Lung microvascular endothelial cell (primary cell): ENCODE results near the gene HP1BP3. TPM values are rescaled to one million over a fixed set of nuclear protein-coding genes. Genes with fewer than 3 reads are reported as not detected.
A peak's percentile ranks its signal among the peaks of the same experiment; 100 is the strongest.

ENCODE experiments used
- DNase-seq, 2 donors: peaks; one replicate each; pipeline versions ENCODE4 v3.0.0 to v3.0.0-alpha.2; 2010; ENCODE audit warnings: low read depth in 2 of 2
- total RNA-seq: library from RNA; depleted of rRNA; stranded (reverse); fragments of >200 nt; gene quantifications from 2 replicates; pipeline ENCODE4 v1.2.1, GENCODE V29; 2014

Gene HP1BP3
- total RNA-seq, 1 donor from 2014 or later, result 193 TPM

DNA sequence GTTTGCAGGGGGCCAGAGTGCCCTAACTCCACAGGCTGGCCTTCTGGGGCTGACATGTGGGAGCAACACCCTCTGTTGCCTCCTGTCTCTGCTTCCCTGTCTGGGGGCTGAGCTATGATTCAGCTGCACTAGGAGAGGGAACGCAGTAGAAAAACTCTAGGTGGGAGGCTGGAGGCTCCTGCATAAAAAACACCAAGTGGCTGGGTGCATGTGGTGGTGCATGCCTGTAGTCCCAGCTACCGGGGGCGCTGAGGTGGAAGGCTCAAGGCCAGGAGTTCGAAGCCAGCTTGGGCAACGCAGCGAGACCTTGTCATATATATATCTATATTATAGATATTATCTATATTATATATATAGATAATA is 74.9 kb downstream of the HP1BP3 start:
- DNase-seq, result no peak

- DNase-seq, result no peak
These were observed 75.6 kb downstream of the HP1BP3 start for GRCh38 chr1:20711285-20712214.

DNA sequence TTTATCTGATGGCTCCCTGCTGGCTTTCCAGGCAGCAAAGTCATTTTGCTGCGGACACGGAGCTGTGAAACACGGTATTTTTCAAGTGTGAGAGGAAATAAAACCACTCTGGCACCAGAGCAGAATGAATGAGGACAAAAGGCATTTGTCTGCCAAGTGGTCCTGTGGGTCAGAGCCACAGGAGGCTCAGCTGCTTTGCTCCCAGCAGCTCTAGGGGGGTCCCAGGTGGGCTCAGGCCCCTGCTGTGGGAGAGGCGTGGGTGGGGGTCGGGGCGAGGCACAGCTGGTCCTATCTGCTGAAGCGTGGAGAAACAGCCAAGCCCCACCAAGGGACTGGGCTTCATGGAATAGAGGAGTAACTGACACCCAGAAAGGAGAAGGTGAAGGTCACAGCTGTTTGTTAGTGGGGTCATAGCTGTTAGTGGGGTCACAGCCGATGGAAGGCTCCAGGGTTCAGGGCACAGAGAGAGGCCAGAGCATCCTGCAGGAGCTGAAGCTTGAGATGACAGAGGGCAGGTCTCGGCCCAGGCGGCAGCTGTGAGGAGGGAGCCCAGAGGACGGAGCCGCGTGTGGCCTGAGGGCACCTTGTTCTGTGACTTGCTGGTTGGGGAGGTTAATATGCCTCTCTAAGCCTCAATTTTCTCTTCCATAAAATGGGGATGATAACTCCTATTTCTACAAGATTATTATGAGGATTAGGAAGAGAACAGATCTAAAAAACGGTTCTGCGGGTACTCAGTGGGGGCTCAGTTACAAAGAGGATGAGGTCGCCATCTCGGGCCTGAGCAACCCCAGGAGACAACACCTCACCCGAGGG is 76.4 kb downstream of the HP1BP3 start:
- DNase-seq, result peak in 1 of 2 donors; percentile 66

DNA sequence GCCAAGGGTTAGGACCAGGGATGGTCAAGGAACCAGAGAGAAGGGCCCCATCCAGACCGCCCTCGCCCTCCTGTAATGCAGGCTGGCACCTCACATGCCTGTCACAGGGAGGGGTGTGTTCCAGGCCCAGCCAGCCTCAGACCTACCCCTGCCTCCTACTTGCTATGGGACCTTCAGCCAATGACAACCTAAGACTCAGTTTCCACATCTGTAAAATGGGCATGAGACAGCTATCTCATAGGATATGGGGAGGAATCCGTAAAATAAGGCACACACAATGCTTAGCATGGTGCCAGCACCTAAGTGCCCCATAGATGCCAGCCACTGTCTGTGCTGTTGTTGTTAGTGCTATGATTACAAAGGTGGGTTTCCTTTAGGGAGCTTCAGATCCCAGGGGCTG is 77.2 kb downstream of the HP1BP3 start:
- DNase-seq, result no peak

DNA sequence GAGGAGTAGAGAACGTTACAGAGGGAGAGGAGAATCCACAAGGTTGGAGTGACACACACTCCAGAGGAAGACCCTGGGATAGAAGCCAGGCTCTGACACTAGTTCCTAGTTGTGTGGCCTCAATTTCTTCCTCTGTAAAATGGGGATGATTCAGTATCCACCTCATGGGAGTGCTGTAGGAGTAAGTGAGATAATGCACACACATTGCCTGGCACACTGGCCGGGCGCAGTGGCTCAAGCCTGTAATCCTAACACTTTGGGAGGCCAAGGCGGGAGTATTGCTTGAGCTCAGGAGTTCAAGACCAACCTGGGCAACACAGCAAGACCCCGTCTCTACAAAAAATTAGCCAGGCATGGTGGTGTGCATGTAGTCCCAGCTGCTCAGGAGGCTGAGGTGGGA is 78.2 kb downstream of the HP1BP3 start:
- DNase-seq, result no peak

DNA sequence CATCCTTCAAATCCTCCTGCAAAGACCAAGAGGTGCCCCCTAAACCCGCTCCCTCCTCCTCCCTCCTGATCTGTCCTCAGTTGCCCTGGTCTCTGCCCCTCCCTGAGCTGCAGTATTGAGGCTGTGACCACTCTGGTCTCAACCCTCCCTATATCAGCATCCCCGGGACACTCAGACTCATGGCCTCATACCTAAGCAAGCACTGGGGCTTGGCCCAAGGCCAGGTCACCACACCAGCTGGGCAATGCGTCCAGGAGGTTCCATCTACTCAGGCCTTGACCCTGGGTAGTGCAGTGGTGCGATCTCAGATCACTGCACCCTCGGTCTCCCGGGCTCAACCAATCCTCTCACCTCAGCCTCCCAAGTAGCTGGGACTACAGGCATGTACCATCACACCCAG is 79.0 kb downstream of the HP1BP3 start:
- no peak for DNase-seq

DNA sequence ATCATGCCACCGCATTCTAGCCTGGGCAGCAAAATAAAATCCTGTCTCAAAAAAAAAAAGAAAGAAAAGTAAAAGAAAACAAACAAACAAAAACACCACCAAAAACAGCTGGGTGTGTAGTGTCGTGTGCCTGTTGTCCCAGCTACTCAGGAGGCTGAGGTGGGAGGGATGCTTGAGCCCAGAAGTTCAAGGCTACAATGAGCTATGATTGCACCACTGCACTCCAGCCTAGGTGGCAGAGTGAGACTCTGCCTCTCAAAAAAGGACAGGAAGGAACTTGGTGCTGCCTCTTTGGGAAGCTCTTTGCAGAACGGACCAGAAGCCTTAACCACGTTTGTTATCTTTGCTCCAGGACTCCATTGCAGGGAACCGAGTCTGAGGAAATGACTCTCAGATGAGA is 80.3 kb downstream of the HP1BP3 start:
- no peak for DNase-seq

DNA sequence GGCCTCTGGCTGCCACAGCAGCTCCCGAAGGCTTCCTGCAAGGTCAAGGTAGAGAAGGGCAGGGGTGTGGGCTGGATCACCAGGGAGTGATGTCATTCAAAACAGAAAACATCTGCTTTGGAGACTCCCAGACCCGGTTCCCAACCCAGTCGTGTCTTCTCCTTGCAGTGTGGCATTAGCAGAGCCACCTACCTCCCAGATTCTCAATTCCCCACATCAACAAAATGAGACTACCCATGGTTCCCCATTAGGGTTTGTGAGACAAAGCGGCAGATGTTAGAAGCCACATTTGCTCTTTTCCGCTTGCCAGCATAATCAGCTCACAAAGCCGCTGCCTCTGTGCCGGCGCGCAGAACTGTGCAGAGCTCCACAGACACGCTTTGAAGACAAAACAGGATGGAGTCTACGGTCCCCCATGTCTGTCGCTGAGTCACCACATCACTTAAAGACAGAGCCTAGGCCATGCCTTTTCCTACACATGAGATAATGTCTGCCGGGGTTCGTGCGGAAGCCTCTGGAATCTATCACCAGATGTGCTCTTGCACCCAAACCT is 81.8 kb downstream of the HP1BP3 start:
- no peak for DNase-seq

- no peak for DNase-seq
These were observed 82.5 kb downstream of the HP1BP3 start for GRCh38 chr1:20704390-20705202.

GRCh38 chr1:20703124-20703756 is 83.9 kb downstream of the HP1BP3 start:
- DNase-seq, result no peak

DNA sequence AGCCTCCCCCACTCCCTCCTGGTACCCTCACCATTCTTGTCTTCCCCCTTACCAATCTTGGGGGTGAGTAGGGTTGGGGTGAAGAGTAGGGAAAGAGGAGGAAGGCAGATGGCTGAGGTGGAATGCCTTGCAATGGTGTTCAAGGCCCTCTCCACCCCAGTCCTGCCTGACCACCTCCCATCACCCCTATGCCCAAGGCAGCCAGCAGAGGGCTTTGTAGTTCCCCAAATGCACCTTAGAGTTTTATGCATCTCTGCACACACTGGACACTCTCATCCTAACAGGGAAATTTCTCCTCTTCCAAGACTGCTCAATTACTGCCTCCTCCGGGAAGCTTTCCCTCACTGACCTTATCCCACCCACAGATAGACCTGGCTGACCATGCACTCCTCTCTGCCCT is 84.7 kb downstream of the HP1BP3 start:
- peak; percentile 37 to 49 for DNase-seq

GRCh38 chr1:20701847-20702246 is 85.3 kb downstream of the HP1BP3 start:
- DNase-seq, result no peak

GRCh38 chr1:20701446-20701845 is 85.7 kb downstream of the HP1BP3 start:
- DNase-seq, result no peak

DNA sequence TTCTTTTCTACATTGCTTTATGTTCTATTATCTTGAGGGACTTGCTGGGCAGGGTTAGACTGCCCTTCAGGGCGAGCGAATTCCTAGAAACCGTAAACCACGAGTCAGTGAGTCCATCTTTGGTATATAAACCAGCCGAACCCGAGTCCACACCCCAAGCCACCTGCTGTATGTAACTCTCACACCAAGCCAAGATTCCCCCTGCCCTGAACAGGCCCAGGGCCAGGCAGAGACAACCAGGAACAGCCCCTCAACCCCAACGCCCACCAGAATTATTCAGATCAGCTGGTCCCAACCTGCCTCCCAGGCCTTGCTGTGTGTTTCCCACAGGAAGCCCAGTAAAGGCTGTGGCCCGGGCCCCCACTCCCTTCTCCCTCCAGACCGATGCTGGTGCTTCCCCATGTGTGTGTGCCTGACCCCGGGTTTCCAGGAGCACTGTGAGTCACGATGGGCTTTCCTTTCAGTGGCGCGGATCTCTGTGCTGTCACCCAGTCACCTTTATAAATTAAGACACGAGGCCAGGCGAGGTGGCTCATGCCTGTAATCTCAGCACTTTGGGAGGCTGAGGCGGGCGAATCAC is 86.4 kb downstream of the HP1BP3 start:
- DNase-seq, result peak in 1 of 2 donors; percentile 69

DNA sequence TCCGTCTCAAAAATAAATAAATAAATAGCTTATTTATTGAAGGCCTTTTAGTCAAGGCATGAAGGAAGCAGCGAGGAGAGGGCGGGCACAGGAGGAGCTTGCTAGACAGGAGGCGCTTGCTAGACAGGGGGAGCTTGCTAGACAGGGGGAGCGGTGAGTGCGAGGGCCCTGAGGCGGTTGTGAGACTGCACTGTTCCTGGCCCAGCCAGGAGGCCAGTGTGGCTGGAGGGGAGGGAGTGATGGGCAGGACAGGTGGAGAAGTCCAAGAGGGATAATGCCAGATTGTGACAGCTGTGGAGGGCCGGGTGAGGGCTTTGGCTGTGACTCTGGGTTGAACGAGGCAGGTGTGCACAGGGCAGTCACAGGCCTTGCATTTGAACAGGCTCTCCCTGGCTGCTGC is 87.5 kb downstream of the HP1BP3 start:
- DNase-seq, result no peak

DNA sequence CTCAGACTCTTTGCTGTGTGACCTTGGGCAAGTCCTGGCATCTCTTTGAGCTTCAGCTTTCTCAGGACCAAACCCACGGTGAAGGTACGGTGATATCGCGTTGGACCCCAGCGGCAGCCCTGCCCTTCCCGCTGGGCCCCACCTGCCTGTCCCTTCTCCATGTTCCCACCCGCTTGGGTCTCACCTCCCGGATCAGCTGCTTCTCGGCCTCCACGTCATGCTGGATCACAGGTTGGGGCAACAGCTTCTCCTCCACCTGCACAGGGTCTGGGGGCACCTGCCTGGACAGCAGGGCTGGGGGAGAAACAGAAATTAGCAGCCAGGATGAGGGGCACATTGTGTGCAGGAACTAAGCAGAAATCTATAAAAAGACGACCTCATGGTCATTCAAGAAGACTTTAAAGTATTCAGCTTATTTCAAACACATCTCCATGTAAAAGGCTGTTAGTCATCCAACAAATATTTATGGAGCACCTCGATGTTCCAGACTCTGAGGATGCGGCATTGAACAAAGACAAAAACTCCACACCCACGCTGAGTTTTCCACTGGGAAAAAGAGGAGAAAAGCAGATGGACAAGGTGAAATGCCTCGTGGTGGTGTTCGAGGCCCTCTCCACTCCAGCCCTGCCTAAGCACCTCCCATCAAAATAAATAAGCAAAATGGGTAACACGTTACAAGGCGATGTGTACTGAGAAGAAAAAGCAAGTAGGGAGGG is 88.8 kb downstream of the HP1BP3 start:
- DNase-seq, result no peak

DNA sequence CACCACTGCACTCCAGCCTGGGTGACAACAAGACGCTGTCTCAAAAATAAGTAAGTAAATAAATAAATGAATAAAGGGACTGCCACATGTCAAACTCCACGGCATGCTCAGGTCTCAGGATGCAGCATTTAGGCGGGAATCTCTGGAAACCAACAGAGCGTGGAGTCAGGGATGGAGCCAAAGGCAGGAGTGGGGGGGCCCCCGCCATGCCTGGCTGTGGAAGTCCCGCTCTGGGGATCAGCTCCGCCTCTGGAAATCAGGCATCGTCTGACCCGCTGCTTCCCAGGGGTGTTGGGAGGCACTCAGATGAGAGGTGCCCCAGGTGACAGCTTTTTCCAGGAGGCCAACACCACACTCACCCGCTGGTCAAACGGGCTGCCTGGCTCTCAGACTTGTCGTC is 89.5 kb downstream of the HP1BP3 start:
- DNase-seq, result no peak

- DNase-seq, result peak; percentile 89 to 93
These were observed 90.4 kb downstream of the HP1BP3 start for GRCh38 chr1:20696397-20697333.

DNA sequence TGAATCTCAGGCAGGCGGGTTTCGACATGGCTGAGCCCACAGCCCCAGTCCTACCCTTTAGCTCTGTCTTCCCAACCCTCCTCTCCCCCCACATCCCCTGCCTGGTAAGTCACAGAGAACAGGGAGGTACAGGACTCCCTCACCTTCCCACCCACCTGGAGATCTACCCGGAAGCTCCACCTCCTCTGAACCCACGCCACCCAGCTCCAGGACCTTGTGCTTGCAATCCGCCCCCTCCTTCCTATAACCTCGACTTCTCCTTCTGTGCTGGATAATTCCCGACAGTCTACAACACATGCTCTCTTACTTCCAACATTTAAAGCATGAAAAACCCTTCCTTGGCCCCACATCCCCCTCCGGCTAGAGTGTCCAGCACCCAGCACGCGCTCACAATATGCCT is 91.6 kb downstream of the HP1BP3 start:
- no peak for DNase-seq
